ENCODE data around the gene AFAP1.

The AFAP1 gene

GRCh38 chr4:7976634-7977033, 37.0 kb upstream of the AFAP1 start:
- TF ChIP-seq CTCF (IDR thresholded peaks at IDR 0.05), result no peak
- H3K27ac ChIP-seq, result no peak overlapping the region
- no peak for DNase-seq (ENCODE audit: low spot score)
- H3K4me3 ChIP-seq, result no peak overlapping the region

- DNase-seq (ENCODE audit: low spot score), result no peak
- TF ChIP-seq CTCF (IDR thresholded peaks at IDR 0.05), result no peak
- Histone ChIP-seq H3K4me3 (no peak overlapping the region), H3K27ac (no peak overlapping the region)
Measured at GRCh38 chr4:7976025-7976424, 36.4 kb upstream of the AFAP1 start.

GRCh38 chr4:7974425-7974824, 34.8 kb upstream of the AFAP1 start:
- no peak for DNase-seq (ENCODE audit: low spot score)
- no peak for TF ChIP-seq CTCF (IDR thresholded peaks at IDR 0.05)
- Histone ChIP-seq H3K4me3 (no peak overlapping the region), H3K27ac (no peak overlapping the region)

- no peak for DNase-seq (ENCODE audit: low spot score)
- H3K27ac ChIP-seq, result peak overlapping the region in 1 of 2 donors; percentile 51
- no peak overlapping the region for H3K4me3 ChIP-seq
- no peak for TF ChIP-seq CTCF (IDR thresholded peaks at IDR 0.05)
Measured at GRCh38 chr4:7973545-7973981, 33.9 kb upstream of the AFAP1 start.

GRCh38 chr4:7971881-7972500, 32.3 kb upstream of the AFAP1 start:
- H3K4me3 ChIP-seq, result no peak overlapping the region
- no peak for TF ChIP-seq CTCF (IDR thresholded peaks at IDR 0.05)
- H3K27ac ChIP-seq, result peak overlapping the region in 1 of 2 donors; percentile 22
- DNase-seq (ENCODE audit: low spot score), result no peak

GRCh38 chr4:7971159-7971631, 31.5 kb upstream of the AFAP1 start:
- Histone ChIP-seq H3K4me3 (no peak overlapping the region), H3K27ac (no peak overlapping the region)
- DNase-seq (ENCODE audit: low spot score), result no peak
- TF ChIP-seq CTCF (IDR thresholded peaks at IDR 0.05), result no peak

GRCh38 chr4:7970361-7970946, 30.8 kb upstream of the AFAP1 start:
- H3K4me3 ChIP-seq, result peak overlapping the region; percentile 30
- no peak for DNase-seq (ENCODE audit: low spot score)
- H3K27ac ChIP-seq, result peak overlapping the region; percentile 46 to 79
- TF ChIP-seq CTCF (IDR thresholded peaks at IDR 0.05), result no peak
